Caco-2 (cell line): Measurements from ENCODE around the gene SLC43A1. TPM values are rescaled to one million over a fixed set of nuclear protein-coding genes. Genes with fewer than 3 reads are reported as not detected.

Experiments used
- BruUV-seq: library from RNA; stranded (reverse); fragments of 400-500 nt; replicated peaks from 2 replicates; lab custom pipeline; 2021; lab: Mats Ljungman, UMichigan
- CTCF ChIA-PET: fragments of 300-600 bp; sonication (Branson Sonifier 250); formaldehyde crosslinking; loops from one replicate; lab custom pipeline; 2022; ENCODE audit warnings: antibody characterized with exemption; lab: Charles Lee
- POLR2A ChIA-PET: fragments of 300-600 bp; sonication (Branson Sonifier 250); formaldehyde crosslinking; loops from one replicate; lab custom pipeline; 2022; ENCODE audit warnings: antibody characterized with exemption; lab: Charles Lee
- DNase-seq, 2 experiments: peaks; one replicate each; pipeline versions ENCODE4 v3.0.0 to v3.0.0-alpha.2; 2020 to 2022
- H3K27me3 ChIP-seq: replicated peaks from 2 replicates; pipeline ENCODE4 v1.6.0; 2011; ENCODE audit warnings: low read length; ENCODE audit not compliant: control insufficient read depth, insufficient read depth
- H3K36me3 ChIP-seq: 2 replicates; pipeline ENCODE4 v1.5.1; 2011; ENCODE audit warnings: low read length; ENCODE audit not compliant: control insufficient read depth, insufficient read depth
- H3K4me1 ChIP-seq: fragments of 250-450 bp; sonication (Bioruptor Pico); 2 replicates; pipeline ENCODE4 v1.5.1; 2020; ENCODE audit warnings: mild to moderate bottlenecking
- H3K4me3 ChIP-seq: 2 replicates; pipeline ENCODE4 v1.5.1; 2011; ENCODE audit warnings: low read depth, mild to moderate bottlenecking, control low read depth, low read length
- H3K9me3 ChIP-seq: fragments of 250-450 bp; sonication (Bioruptor Pico); 2 replicates; pipeline ENCODE4 v1.5.1; 2020; ENCODE audit warnings: mild to moderate bottlenecking, moderate library complexity
- H3K27ac Mint-ChIP-seq: one replicate; pipeline ENCODE4 v1.8.0; 2022; ENCODE audit warnings: mixed read lengths; ENCODE audit not compliant: unreplicated experiment
- H3K27me3 Mint-ChIP-seq: one replicate; pipeline ENCODE4 v1.8.0; 2022; ENCODE audit warnings: mixed read lengths; ENCODE audit not compliant: insufficient read depth, unreplicated experiment
- H3K36me3 Mint-ChIP-seq: one replicate; pipeline ENCODE4 v1.8.0; 2022; ENCODE audit warnings: mild to moderate bottlenecking, mixed read lengths; ENCODE audit not compliant: insufficient read depth, unreplicated experiment
- H3K4me1 Mint-ChIP-seq: one replicate; pipeline ENCODE4 v1.8.0; 2022; ENCODE audit warnings: low read depth, mixed read lengths; ENCODE audit not compliant: unreplicated experiment
- H3K4me3 Mint-ChIP-seq: one replicate; pipeline ENCODE4 v1.8.0; 2022; ENCODE audit warnings: mild to moderate bottlenecking, moderate library complexity, mixed read lengths; ENCODE audit not compliant: unreplicated experiment
- H3K9me3 Mint-ChIP-seq: one replicate; pipeline ENCODE4 v1.8.0; 2022; ENCODE audit warnings: mixed read lengths; ENCODE audit not compliant: unreplicated experiment
- intact Hi-C: fragments of 100-400 bp; cut with micrococcal nuclease; formaldehyde crosslinking; loops from one replicate; pipeline ENCODE4 v1.10.0; 2022; ENCODE audit not compliant: unreplicated experiment
- total RNA-seq: library from RNA; stranded (reverse); gene quantifications from 2 replicates; pipeline ENCODE4 v1.2.3, GENCODE V29; 2022
- TF ChIP-seq, protein P1 (sequence below), 2 experiments: fragments of 200-600 bp in 1 of 2; IDR thresholded peaks; 1 replicate in 1 of 2; 2 replicates in 1 of 2; pipeline versions ENCODE4 v1.5.1 to v1.8.0; 2011 to 2022; ENCODE audit warnings: antibody characterized with exemption in 1 of 2, control low read depth in 1 of 2, inconsistent platforms in 1 of 2, low read depth in 1 of 2, low read length in 1 of 2, mild to moderate bottlenecking in 1 of 2, moderate library complexity in 1 of 2; ENCODE audit not compliant: insufficient read depth in 1 of 2, severe bottlenecking in 1 of 2, unreplicated experiment in 1 of 2

SLC43A1 gene
- total RNA-seq, 1 experiment from 2014 or later: 71.7 TPM

DNA sequence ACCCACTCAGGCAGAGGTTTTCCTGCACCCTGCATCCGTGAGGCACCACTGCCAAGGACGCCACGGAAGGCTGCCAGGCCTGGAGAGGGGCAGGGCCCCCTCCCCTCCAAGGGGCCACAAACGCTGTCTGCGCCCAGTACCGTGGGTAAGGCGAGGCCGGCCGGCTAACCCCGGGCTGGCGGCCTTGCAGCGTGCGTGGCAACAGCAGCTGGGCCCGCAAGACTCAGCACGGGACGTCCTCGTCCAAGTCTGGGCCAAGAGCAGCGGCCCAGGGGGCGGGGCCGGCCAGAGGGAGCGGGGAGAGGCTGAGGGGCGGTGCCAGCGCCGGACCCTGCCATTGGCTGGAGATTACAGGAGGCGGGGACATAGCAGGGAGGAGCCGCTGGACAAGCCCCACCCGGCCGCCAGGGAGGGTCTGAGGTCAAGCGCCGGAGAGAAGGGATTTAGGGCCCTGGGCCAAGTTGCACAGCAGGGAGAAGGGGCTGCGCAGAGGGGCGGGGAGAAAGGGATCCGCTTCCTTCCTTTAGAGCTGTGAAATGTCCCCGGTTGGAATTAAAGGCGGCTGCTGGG, 16.0 kb downstream of the SLC43A1 start:
- Histone ChIP-seq H3K36me3 (peaks cover 8% of the 10 kb centered on the region), H3K27me3 (no peaks in the 10 kb centered on the region), H3K9me3 (no peaks in the 10 kb centered on the region), H3K4me3 (0 out of 2 replicates have a peak overlapping the region, but pooled peaks have one; percentile 9), H3K4me1 (peaks cover 62% of the 10 kb centered on the region)
- Mint-ChIP-seq H3K27me3 (no peaks in the 10 kb centered on the region), H3K9me3 (no peaks in the 10 kb centered on the region), H3K4me3 (peak overlapping the region; percentile 39), H3K36me3 (peaks cover 71% of the 10 kb centered on the region), H3K27ac (peak overlapping the region; percentile 74), H3K4me1 (peaks cover 47% of the 10 kb centered on the region)
- CTCF ChIA-PET: interaction anchor here (0.6 to 1.3 kb wide), 2 partner anchors 25 to 154 kb away, joined by 3 to 4 read pairs; no protein-coding TSS in a partner anchor
- DNase-seq: peak; percentile 92 to 94
- intact Hi-C loops: no loop called here
- TF ChIP-seq, protein P1, sequence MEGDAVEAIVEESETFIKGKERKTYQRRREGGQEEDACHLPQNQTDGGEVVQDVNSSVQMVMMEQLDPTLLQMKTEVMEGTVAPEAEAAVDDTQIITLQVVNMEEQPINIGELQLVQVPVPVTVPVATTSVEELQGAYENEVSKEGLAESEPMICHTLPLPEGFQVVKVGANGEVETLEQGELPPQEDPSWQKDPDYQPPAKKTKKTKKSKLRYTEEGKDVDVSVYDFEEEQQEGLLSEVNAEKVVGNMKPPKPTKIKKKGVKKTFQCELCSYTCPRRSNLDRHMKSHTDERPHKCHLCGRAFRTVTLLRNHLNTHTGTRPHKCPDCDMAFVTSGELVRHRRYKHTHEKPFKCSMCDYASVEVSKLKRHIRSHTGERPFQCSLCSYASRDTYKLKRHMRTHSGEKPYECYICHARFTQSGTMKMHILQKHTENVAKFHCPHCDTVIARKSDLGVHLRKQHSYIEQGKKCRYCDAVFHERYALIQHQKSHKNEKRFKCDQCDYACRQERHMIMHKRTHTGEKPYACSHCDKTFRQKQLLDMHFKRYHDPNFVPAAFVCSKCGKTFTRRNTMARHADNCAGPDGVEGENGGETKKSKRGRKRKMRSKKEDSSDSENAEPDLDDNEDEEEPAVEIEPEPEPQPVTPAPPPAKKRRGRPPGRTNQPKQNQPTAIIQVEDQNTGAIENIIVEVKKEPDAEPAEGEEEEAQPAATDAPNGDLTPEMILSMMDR (IDR thresholded peaks at IDR 0.05; ENCODE audit: insufficient read depth in 1 of 2, low read depth in 1 of 2, low read length in 1 of 2, severe bottlenecking in 1 of 2, unreplicated experiment in 1 of 2): peak in 1 of 2 experiments; percentile 0
- BruUV-seq: no TSS peak
- POLR2A ChIA-PET: no interaction called here

DNA sequence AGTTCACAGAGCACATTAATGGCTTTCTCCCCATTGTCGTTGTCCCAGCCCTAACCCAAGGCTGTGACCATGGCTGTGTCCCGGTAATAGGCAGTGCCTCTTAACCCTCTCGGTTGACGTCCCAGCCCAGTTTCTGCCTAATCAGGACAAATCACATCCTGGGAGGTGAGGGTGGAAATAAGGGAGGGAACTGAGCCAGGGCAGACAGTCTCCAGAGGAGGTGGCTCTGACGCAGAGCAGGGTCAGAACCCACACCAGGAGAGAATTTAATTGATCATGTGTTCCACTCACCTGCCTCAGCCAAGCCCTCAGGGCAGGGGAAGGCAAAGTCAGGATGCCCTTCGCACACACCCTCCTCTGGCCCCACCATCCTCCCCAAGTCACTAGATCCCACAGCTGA, 17.0 kb downstream of the SLC43A1 start:
- intact Hi-C loops: no loop called here
- ChIA-PET POLR2A (no interaction called here), CTCF (no interaction called here)
- no peak overlapping the region for H3K4me3 ChIP-seq
- peaks cover 69% of the 10 kb centered on the region for H3K4me1 ChIP-seq
- H3K27ac Mint-ChIP-seq: peak overlapping the region; percentile 90
- H3K36me3 ChIP-seq: peaks cover 8% of the 10 kb centered on the region
- peaks cover 75% of the 10 kb centered on the region for H3K36me3 Mint-ChIP-seq
- no peak overlapping the region for H3K4me3 Mint-ChIP-seq
- TF ChIP-seq, protein P1 (IDR thresholded peaks at IDR 0.05; ENCODE audit: insufficient read depth in 1 of 2, low read depth in 1 of 2, low read length in 1 of 2, severe bottlenecking in 1 of 2, unreplicated experiment in 1 of 2): no peak
- H3K4me1 Mint-ChIP-seq: peaks cover 42% of the 10 kb centered on the region
- no peaks in the 10 kb centered on the region for H3K9me3 Mint-ChIP-seq
- no peak for DNase-seq
- H3K27me3 Mint-ChIP-seq: no peaks in the 10 kb centered on the region
- no TSS peak for BruUV-seq
- H3K27me3 ChIP-seq: no peaks in the 10 kb centered on the region
- H3K9me3 ChIP-seq: no peaks in the 10 kb centered on the region

GRCh38 chr11:57497303-57498247, 17.9 kb downstream of the SLC43A1 start:
- Mint-ChIP-seq H3K4me1 (peaks cover 42% of the 10 kb centered on the region), H3K27me3 (no peaks in the 10 kb centered on the region), H3K27ac (peak overlapping the region; percentile 90), H3K4me3 (peak overlapping the region; percentile 56), H3K9me3 (no peaks in the 10 kb centered on the region), H3K36me3 (peaks cover 79% of the 10 kb centered on the region)
- CTCF ChIA-PET: interaction anchor here (0.6 to 1.8 kb wide), 6 partner anchors 21 to 152 kb away, joined by 3 to 12 read pairs (median 4); partner anchors contain the start of genes RTN4RL2 and UBE2L6
- POLR2A ChIA-PET: interaction anchor here (0.8 to 1.1 kb wide), 2 partner anchors 18 to 29 kb away, joined by 3 to 5 read pairs; partner anchors contain the start of gene SLC43A1
- H3K36me3 ChIP-seq: peaks cover 8% of the 10 kb centered on the region
- TF ChIP-seq, protein P1 (IDR thresholded peaks at IDR 0.05; ENCODE audit: insufficient read depth in 1 of 2, low read depth in 1 of 2, low read length in 1 of 2, severe bottlenecking in 1 of 2, unreplicated experiment in 1 of 2): peak in 1 of 2 experiments; percentile 3
- DNase-seq: peak; percentile 61 to 80
- no peaks in the 10 kb centered on the region for H3K27me3 ChIP-seq
- H3K9me3 ChIP-seq: no peaks in the 10 kb centered on the region
- intact Hi-C loops: no loop called here
- TSS peak; percentile 6 for BruUV-seq
- peaks cover 65% of the 10 kb centered on the region for H3K4me1 ChIP-seq
- no peak overlapping the region for H3K4me3 ChIP-seq
